HepG2 (cell line): ENCODE results near the gene MBNL3. TPM values are rescaled to one million over a fixed set of nuclear protein-coding genes. Genes with fewer than 3 reads are reported as not detected.

Experiments
- ATAC-seq: fragments of 200-7000 bp; cut with Tn5 transposase; 3 replicates; pipeline ENCODE4 v1.9.1; 2020; ENCODE audit warnings: mild to moderate bottlenecking, moderate library complexity
- BruUV-seq: library from RNA; stranded (reverse); fragments of 400-500 nt; replicated peaks from 2 replicates; lab custom pipeline; 2021; lab: Mats Ljungman, UMichigan
- CTCF ChIA-PET: fragments of 300-600 bp; formaldehyde crosslinking; extraction: SDS; loops from one replicate; lab custom pipeline; 2021; ENCODE audit warnings: low total read pairs, inconsistent platforms, low intra/inter-chr PET ratio; lab: Yijun Ruan, JAX
- POLR2A ChIA-PET: fragments of 350-600 bp; sonication (Branson Sonifier 250); formaldehyde crosslinking; loops from one replicate; lab custom pipeline; 2020; ENCODE audit warnings: antibody characterized with exemption, inconsistent platforms; lab: Yijun Ruan, JAX
- DNase-seq: peaks from one replicate; pipeline ENCODE4 v3.0.0-alpha.2; 2015; ENCODE audit warnings: low spot score
- FAIRE-seq: peaks from 3 replicates; lab custom pipeline; 2011; peaks lifted over from hg19 to GRCh38; lab: Jason Lieb, UNC
- H2AFZ ChIP-seq: one replicate; pipeline ENCODE4 v1.6.1; 2011; ENCODE audit warnings: low read length, inconsistent platforms
- H3K27ac ChIP-seq: fragments of 300-600 bp; 3 replicates; pipeline ENCODE4 v1.8.0; 2011; ENCODE audit warnings: mixed run types, mild to moderate bottlenecking, mixed read lengths, low read length, inconsistent platforms; ENCODE audit not compliant: insufficient read depth; ENCODE audit errors: extremely low read length
- H3K27me3 ChIP-seq, 2 experiments: fragments of 200-600 bp in 1 of 2; 2 replicates in 1 of 2; 3 replicates in 1 of 2; pipeline versions ENCODE4 v1.6.0 to v1.8.0; 2011; ENCODE audit warnings: low read length in 2 of 2, mild to moderate bottlenecking in 2 of 2, moderate library complexity in 2 of 2, inconsistent platforms in 1 of 2; ENCODE audit not compliant: insufficient read depth in 2 of 2, control insufficient read depth in 1 of 2
- H3K36me3 ChIP-seq, 2 experiments: fragments of 200-600 bp in 1 of 2; replicated peaks in 1 of 2; 2 replicates in 1 of 2; 3 replicates in 1 of 2; pipeline versions ENCODE4 v1.5.1 to v1.8.0; 2011; ENCODE audit warnings: low read length in 2 of 2, inconsistent platforms in 1 of 2; ENCODE audit not compliant: insufficient read depth in 2 of 2, control insufficient read depth in 1 of 2
- H3K4me1 ChIP-seq: 2 replicates; pipeline ENCODE4 v1.5.1; 2012; ENCODE audit warnings: low read length, inconsistent platforms; ENCODE audit not compliant: insufficient read depth
- H3K4me2 ChIP-seq: 2 replicates; pipeline ENCODE4 v1.6.0; 2011; ENCODE audit warnings: low read depth, low read length, inconsistent platforms
- H3K4me3 ChIP-seq, 3 experiments: fragments of 200-600 bp in 1 of 3; sonication (generic), shearing (Covaris generic) in 1 of 3; replicated peaks in 1 of 3; 2 replicates each; pipeline ENCODE4 v1.5.1; 2011 to 2016; ENCODE audit warnings: low read length in 3 of 3, inconsistent platforms in 2 of 3, low read depth in 2 of 3, mild to moderate bottlenecking in 2 of 3, control low read depth in 1 of 3, mixed read lengths in 1 of 3; ENCODE audit not compliant: insufficient read depth in 1 of 3
- H3K79me2 ChIP-seq: one replicate; pipeline ENCODE4 v1.6.1; 2011; ENCODE audit warnings: low read length, inconsistent platforms; ENCODE audit not compliant: insufficient read depth
- H3K9ac ChIP-seq: 2 replicates; pipeline ENCODE4 v1.6.0; 2011; ENCODE audit warnings: mild to moderate bottlenecking, low read depth, low read length, inconsistent platforms; ENCODE audit not compliant: insufficient read depth
- H3K9me3 ChIP-seq: 2 replicates; pipeline ENCODE4 v1.5.1; 2012; ENCODE audit warnings: mild to moderate bottlenecking, low read length
- H4K20me1 ChIP-seq: 2 replicates; pipeline ENCODE4 v1.6.0; 2011; ENCODE audit warnings: inconsistent platforms, mild to moderate bottlenecking, low read length, moderate library complexity; ENCODE audit not compliant: insufficient read depth
- BCL6 ChIP-seq: IDR thresholded peaks from 2 replicates; pipeline ENCODE4 v1.6.1; 2016; ENCODE audit warnings: missing genetic modification reagents, missing compliant biosample characterization
- FOXA3 ChIP-seq: IDR thresholded peaks from 2 replicates; pipeline ENCODE4 v1.6.1; 2016; ENCODE audit warnings: missing genetic modification reagents, missing compliant biosample characterization
- HNF4A ChIP-seq: sonication (generic); formaldehyde crosslinking; IDR thresholded peaks from 2 replicates; pipeline ENCODE4 v1.4.0; 2020; ENCODE audit warnings: missing genetic modification reagents
- HNF4G ChIP-seq, 2 experiments: sonication (generic) in 1 of 2; formaldehyde crosslinking in 1 of 2; IDR thresholded peaks; 2 replicates each; pipeline versions ENCODE4 v1.4.0 to v1.6.1; 2011 to 2020; ENCODE audit warnings: borderline replicate concordance in 2 of 2, low read depth in 2 of 2, mild to moderate bottlenecking in 2 of 2, low read length in 1 of 2, missing genetic modification reagents in 1 of 2, moderate library complexity in 1 of 2
- KDM2A ChIP-seq: sonication (generic); formaldehyde crosslinking; IDR thresholded peaks from 2 replicates; pipeline ENCODE4 v1.4.0; 2020; ENCODE audit warnings: low read depth, missing genetic modification reagents, borderline replicate concordance
- MED1 ChIP-seq: sonication (generic); formaldehyde crosslinking; IDR thresholded peaks from 2 replicates; pipeline ENCODE4 v1.4.0; 2020; ENCODE audit warnings: missing genetic modification reagents
- NR1H2 ChIP-seq: sonication (generic); formaldehyde crosslinking; IDR thresholded peaks from 2 replicates; pipeline ENCODE4 v1.8.1; 2022; ENCODE audit warnings: low read depth, missing genetic modification reagents, borderline replicate concordance
- REL ChIP-seq: sonication (generic); formaldehyde crosslinking; conservative IDR thresholded peaks from 2 replicates; pipeline ENCODE4 v1.8.0; 2022; ENCODE audit warnings: mild to moderate bottlenecking, missing genetic modification reagents, moderate library complexity
- SALL1 ChIP-seq: sonication (generic); formaldehyde crosslinking; IDR thresholded peaks from 2 replicates; pipeline ENCODE4 v1.8.0; 2022; ENCODE audit warnings: mild to moderate bottlenecking, missing genetic modification reagents
- ZMYM4 ChIP-seq: sonication (generic); formaldehyde crosslinking; IDR thresholded peaks from 2 replicates; pipeline ENCODE4 v1.8.1; 2023; ENCODE audit warnings: mild to moderate bottlenecking, missing genetic modification reagents
- ZNF282 ChIP-seq: fragments of 450-650 bp; IDR thresholded peaks from 2 replicates; pipeline ENCODE4 v1.6.1; 2018; ENCODE audit not compliant: partially characterized antibody
- WGBS: methylation state at CpG from one replicate; pipeline ENCODE4 v1.1.6; 2017; ENCODE audit warnings: low lambda C conversion rate; 5-methylcytosine and 5-hydroxymethylcytosine counted together
- in situ Hi-C: cut with HindIII; loops from 2 replicates; pipeline ENCODE4 v1.10.0; 2017; ENCODE audit warnings: low pct_unique_long_range_greater_than_20kb; ENCODE audit not compliant: extremely low pct_ligation_motif_present
- intact Hi-C: fragments of 100-400 bp; cut with micrococcal nuclease; formaldehyde crosslinking; loops from one replicate; pipeline ENCODE4 v1.10.0; 2022; ENCODE audit not compliant: unreplicated experiment
- polyA plus RNA-seq, 8 experiments: library from polyadenylated mRNA; depleted of rRNA in 3 of 8; stranded (reverse) in 7 of 8; unstranded in 1 of 8; fragments of >200 nt; fragmentation: Illumina TruSeq in 4 of 8; extraction: Trizol in 4 of 8; gene quantifications; 2 replicates each; pipeline versions ENCODE4 v1.2.1 to v1.2.3, GENCODE V29; 2011 to 2016; ENCODE audit warnings: low read depth in 4 of 8, missing spikeins in 1 of 8, mixed read lengths in 1 of 8; ENCODE audit not compliant: insufficient read depth in 1 of 8
- total RNA-seq, 5 experiments: library from RNA; depleted of rRNA; stranded (reverse); fragments of >200 nt; fragmentation: Illumina TruSeq; extraction: Trizol; gene quantifications; 2 replicates each; pipeline ENCODE4 v1.2.3, GENCODE V29; 2016; ENCODE audit warnings: low read depth in 1 of 5
- TF ChIP-seq, protein P1 (sequence below): IDR thresholded peaks from 2 replicates; pipeline ENCODE4 v1.4.0; 2020; ENCODE audit warnings: mild to moderate bottlenecking, missing genetic modification reagents
- TF ChIP-seq, protein P2 (sequence below): sonication (generic); formaldehyde crosslinking; IDR thresholded peaks from 2 replicates; pipeline ENCODE4 v1.4.0; 2020; ENCODE audit warnings: missing genetic modification reagents, borderline replicate concordance
- TF ChIP-seq, protein P3 (sequence below): sonication (generic); formaldehyde crosslinking; conservative IDR thresholded peaks from 2 replicates; pipeline ENCODE4 v1.4.0; 2020; ENCODE audit warnings: mild to moderate bottlenecking, missing genetic modification reagents, moderate library complexity

The MBNL3 gene
- total and polyA plus RNA-seq, 2 of the 13 experiments (the other 11 are each of a cell fraction or from before 2014, with no cell fraction given) = 155 to 257 TPM

DNA sequence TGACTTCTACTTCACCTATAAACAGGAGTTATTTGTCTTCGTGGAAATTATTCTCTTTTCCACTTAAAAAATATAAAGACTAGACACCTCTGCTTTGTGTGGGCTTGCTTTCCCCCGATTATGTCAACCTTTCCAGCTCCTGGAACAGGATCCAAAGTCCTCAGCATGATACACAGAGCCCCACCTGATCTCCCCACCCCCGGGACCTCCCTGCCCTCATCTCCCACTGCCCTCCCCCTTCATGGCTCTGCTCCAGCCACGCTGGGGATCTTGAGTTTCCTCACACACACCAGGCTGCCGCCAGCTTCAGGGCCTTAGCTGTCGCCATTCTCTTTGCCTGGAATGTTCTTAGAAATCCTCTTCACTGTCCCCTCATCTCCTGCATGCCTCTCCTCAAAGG, 55.3 kb downstream of the MBNL3 start:
- in situ Hi-C loops (no loop called here), intact Hi-C loops (no loop called here)
- ChIA-PET CTCF (no interaction called here), POLR2A (interaction anchor here (0.7 to 2.1 kb wide), 5 partner anchors 10 to 55 kb away, joined by 3 to 16 read pairs (median 3); no protein-coding TSS in a partner anchor)
- ATAC-seq (peak; percentile 87), DNase-seq (peak; percentile 64), FAIRE-seq (no peak)
- no TSS peak for BruUV-seq
- peak overlapping the region; percentile 65 for H3K4me2 ChIP-seq
- H3K4me1 ChIP-seq = peaks cover 62% of the 10 kb centered on the region
- H3K9ac ChIP-seq = peak overlapping the region; percentile 58
- peak overlapping the region; percentile 77 for H3K27ac ChIP-seq
- 8% methylated on average over 6 of the region's 6 CpGs for WGBS
- peaks cover 17% of the 10 kb centered on the region for H3K79me2 ChIP-seq
- H2AFZ ChIP-seq = no peak overlapping the region
- no peaks in the 10 kb centered on the region for H3K36me3 ChIP-seq
- H3K27me3 ChIP-seq = no peaks in the 10 kb centered on the region
- H4K20me1 ChIP-seq = no peaks in the 10 kb centered on the region
- H3K9me3 ChIP-seq = no peaks in the 10 kb centered on the region
- H3K4me3 ChIP-seq = peak overlapping the region in 1 of 3 experiments; percentile 33; a peak in 2 of 6 replicates
- TF ChIP-seq, protein P1, sequence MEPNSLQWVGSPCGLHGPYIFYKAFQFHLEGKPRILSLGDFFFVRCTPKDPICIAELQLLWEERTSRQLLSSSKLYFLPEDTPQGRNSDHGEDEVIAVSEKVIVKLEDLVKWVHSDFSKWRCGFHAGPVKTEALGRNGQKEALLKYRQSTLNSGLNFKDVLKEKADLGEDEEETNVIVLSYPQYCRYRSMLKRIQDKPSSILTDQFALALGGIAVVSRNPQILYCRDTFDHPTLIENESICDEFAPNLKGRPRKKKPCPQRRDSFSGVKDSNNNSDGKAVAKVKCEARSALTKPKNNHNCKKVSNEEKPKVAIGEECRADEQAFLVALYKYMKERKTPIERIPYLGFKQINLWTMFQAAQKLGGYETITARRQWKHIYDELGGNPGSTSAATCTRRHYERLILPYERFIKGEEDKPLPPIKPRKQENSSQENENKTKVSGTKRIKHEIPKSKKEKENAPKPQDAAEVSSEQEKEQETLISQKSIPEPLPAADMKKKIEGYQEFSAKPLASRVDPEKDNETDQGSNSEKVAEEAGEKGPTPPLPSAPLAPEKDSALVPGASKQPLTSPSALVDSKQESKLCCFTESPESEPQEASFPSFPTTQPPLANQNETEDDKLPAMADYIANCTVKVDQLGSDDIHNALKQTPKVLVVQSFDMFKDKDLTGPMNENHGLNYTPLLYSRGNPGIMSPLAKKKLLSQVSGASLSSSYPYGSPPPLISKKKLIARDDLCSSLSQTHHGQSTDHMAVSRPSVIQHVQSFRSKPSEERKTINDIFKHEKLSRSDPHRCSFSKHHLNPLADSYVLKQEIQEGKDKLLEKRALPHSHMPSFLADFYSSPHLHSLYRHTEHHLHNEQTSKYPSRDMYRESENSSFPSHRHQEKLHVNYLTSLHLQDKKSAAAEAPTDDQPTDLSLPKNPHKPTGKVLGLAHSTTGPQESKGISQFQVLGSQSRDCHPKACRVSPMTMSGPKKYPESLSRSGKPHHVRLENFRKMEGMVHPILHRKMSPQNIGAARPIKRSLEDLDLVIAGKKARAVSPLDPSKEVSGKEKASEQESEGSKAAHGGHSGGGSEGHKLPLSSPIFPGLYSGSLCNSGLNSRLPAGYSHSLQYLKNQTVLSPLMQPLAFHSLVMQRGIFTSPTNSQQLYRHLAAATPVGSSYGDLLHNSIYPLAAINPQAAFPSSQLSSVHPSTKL (CRISPR knock-in tag) = peak; percentile 33; the same call in 1 of the 2 replicates
- peak; percentile 29; the same call in 1 of the 2 replicates for TF ChIP-seq MED1 (CRISPR knock-in tag)
- TF ChIP-seq, protein P2, sequence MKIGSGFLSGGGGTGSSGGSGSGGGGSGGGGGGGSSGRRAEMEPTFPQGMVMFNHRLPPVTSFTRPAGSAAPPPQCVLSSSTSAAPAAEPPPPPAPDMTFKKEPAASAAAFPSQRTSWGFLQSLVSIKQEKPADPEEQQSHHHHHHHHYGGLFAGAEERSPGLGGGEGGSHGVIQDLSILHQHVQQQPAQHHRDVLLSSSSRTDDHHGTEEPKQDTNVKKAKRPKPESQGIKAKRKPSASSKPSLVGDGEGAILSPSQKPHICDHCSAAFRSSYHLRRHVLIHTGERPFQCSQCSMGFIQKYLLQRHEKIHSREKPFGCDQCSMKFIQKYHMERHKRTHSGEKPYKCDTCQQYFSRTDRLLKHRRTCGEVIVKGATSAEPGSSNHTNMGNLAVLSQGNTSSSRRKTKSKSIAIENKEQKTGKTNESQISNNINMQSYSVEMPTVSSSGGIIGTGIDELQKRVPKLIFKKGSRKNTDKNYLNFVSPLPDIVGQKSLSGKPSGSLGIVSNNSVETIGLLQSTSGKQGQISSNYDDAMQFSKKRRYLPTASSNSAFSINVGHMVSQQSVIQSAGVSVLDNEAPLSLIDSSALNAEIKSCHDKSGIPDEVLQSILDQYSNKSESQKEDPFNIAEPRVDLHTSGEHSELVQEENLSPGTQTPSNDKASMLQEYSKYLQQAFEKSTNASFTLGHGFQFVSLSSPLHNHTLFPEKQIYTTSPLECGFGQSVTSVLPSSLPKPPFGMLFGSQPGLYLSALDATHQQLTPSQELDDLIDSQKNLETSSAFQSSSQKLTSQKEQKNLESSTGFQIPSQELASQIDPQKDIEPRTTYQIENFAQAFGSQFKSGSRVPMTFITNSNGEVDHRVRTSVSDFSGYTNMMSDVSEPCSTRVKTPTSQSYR (CRISPR knock-in tag) = peak; percentile 50; the same call in 1 of the 2 replicates
- TF ChIP-seq, protein P3, sequence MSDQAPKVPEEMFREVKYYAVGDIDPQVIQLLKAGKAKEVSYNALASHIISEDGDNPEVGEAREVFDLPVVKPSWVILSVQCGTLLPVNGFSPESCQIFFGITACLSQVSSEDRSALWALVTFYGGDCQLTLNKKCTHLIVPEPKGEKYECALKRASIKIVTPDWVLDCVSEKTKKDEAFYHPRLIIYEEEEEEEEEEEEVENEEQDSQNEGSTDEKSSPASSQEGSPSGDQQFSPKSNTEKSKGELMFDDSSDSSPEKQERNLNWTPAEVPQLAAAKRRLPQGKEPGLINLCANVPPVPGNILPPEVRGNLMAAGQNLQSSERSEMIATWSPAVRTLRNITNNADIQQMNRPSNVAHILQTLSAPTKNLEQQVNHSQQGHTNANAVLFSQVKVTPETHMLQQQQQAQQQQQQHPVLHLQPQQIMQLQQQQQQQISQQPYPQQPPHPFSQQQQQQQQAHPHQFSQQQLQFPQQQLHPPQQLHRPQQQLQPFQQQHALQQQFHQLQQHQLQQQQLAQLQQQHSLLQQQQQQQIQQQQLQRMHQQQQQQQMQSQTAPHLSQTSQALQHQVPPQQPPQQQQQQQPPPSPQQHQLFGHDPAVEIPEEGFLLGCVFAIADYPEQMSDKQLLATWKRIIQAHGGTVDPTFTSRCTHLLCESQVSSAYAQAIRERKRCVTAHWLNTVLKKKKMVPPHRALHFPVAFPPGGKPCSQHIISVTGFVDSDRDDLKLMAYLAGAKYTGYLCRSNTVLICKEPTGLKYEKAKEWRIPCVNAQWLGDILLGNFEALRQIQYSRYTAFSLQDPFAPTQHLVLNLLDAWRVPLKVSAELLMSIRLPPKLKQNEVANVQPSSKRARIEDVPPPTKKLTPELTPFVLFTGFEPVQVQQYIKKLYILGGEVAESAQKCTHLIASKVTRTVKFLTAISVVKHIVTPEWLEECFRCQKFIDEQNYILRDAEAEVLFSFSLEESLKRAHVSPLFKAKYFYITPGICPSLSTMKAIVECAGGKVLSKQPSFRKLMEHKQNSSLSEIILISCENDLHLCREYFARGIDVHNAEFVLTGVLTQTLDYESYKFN = peak; percentile 69
- no peak for TF ChIP-seq KDM2A
- TF ChIP-seq BCL6 (CRISPR knock-in tag) = peak; percentile 39; the same call in 1 of the 2 replicates
- no peak for TF ChIP-seq REL (CRISPR knock-in tag)
- no peak for TF ChIP-seq ZNF282
- TF ChIP-seq SALL1 (CRISPR knock-in tag) = peak; percentile 32; the same call in 1 of the 2 replicates
- TF ChIP-seq FOXA3 = 0 out of 2 replicates have a peak, but pooled peaks have one; percentile 15
- TF ChIP-seq HNF4A (CRISPR knock-in tag) = peak; percentile 53
- peak; percentile 39; the same call in 1 of the 2 replicates for TF ChIP-seq ZMYM4 (CRISPR knock-in tag)
- no peak for TF ChIP-seq NR1H2 (CRISPR knock-in tag)
- TF ChIP-seq HNF4G (IDR thresholded peaks at IDR 0.05; ENCODE audit: borderline replicate concordance, low read depth, low read length) = peak; percentile 68
- no peak for TF ChIP-seq HNF4G (CRISPR knock-in tag; IDR thresholded peaks at IDR 0.05; ENCODE audit: borderline replicate concordance, low read depth)
